Amygdala (tissue), 56 donors: ENCODE measurements around the gene CARS1.
"Not testable (repeated sequence)": the region's sequence is repeated elsewhere in the genome, so short reads cannot be mapped to it uniquely, and the experiment has no call there.

Experiments
- DNase-seq, 56 donors: peaks; one replicate each; lab custom pipeline; 2025; lab: John Stamatoyannopoulos, UW

Gene CARS1

DNA sequence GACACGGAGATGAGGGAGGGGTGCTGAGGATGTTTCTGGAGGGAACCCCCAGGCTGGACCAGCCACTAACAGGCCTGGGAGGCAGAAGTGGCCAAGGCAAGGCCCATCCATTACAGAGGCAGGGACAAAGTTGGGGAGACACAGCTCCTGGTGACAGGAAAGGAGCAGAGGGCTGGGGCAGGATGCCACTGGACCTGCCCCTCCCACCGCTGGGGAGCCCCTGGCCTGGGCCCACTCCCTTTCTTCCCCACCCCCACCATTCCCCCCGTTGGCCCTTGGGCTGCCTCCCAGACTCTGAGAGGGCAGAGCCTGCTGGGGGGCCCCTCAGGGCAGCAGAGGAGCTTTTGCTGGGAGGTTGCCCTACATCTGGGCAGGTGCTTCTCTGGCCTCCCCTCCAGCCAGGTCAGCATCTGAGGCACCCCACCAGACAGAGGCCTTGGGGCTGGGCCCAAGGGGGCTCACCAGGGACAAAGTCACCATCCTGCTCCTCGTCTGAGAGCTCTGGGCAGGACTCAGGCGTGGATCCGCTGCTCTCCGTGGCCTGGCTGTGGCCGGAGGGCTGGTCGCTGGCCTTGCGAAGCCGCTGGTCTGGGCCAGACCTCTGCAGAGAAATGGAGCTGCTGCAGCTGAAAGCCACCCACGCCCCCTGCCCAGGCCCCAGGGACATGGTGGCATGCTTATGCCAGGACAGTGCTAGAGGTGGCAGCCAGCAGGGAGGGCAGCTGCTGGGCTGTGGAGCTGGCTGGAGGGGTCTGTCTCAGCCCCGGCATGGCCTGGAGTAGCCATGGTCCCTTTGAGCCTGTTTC, 33.1 kb upstream of the CARS1 start:
- no peak for DNase-seq

DNA sequence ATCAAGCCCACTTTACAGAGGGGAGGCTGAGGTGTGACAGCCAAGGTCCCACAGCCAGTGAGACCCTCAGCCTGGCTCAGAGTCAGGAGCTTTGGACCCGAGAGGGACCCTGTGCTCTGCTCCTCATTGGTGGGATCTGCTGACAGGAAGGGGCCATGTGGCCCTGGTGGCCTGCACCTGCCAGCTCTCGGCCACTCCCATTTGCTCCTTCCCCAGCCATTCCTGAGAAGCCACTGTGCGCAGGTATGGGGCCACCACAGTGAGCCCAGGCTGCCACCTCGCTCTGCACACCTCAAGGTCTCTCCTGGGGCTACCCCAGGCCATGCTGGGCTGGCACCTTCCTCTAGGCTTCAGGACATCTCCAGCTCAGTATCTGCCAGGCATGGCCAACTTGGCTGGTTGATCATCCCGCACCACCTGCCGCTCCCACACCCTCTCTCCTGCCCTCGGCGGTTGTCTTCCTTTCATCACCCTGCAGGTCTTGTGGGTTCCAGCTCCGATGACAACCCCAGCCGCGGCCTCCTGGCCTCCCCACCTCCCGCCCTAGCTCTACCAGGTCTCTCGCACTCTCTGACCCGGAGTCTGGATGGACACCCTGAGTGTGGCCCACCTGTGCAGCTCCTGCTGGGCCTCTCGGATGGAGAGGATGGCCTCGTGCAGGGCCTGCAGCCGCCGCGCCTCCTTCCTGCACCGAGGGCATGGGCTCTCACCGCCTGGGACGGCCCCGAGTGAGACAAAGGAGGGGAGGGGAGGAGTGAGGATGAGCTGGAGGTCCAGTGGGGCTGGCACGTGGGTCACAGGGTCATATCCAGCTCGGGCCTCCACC, 32.2 kb upstream of the CARS1 start:
- DNase-seq, result no peak

DNA sequence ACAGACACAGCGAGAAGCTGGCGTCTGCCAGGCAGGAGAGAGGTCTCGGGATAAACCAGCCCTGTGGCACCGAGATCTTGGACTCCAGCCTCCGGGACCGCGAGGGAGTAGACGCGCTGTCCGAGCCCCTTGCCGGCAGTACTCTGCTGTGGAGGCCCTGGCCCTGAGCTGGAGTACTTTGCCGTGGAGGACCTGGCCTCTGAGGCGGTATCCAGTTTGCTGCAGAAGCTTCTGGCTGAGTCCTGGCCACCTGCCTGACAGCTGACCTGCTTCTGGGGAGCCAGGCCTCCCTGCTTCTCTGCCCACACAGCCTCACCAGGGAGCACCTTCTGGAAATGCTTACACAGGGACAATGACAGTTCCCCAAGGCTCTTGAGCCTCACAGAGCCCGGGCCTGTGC, 31.6 kb upstream of the CARS1 start:
- DNase-seq, result no peak

DNA sequence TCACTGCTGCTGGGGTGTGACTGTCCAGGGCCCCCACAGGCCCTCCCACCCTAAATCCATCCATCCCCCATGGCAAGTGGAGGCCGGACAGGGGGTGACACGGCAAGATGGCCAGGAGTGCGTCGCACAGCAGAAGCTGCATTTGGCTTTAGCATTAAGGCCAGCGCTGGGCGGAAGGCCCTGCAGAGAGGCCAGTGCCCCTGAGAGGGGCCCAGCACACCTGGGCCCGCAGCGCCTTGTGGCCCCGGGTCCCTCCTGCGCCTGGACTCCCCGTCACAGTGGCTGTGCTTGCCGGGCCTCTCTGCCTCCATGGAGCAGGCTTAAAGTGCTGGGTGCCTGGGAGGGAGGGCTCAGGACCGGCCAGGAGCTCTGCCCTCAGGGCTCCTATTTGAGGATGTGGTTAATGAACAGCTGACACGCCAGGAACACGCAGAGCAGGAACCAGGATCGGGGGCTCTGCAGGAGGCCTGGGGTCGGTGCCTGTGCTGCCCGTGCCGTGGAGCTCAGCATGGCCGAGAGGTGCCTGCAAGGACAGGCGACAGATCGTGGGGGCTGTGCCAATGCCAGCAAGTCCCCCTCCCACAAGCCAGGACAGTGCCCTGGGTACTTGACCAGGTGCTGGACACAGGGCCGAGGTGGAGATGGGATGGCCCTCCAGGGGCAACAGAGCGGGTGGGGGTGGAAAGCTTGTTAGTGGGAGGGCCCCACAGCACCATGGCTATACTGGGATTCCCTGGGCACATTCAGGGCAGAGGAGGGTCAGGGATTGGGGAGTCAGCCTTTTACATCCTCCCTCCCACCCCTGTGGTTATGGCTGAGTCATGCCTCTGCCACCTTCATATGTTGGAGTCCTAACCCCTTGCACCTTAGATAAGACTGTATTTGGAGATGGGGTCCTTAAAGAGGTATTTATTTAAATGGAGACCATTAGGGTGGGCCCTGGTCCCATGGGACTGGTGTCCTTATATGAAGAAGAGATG, 30.9 kb upstream of the CARS1 start:
- no peak for DNase-seq

DNA sequence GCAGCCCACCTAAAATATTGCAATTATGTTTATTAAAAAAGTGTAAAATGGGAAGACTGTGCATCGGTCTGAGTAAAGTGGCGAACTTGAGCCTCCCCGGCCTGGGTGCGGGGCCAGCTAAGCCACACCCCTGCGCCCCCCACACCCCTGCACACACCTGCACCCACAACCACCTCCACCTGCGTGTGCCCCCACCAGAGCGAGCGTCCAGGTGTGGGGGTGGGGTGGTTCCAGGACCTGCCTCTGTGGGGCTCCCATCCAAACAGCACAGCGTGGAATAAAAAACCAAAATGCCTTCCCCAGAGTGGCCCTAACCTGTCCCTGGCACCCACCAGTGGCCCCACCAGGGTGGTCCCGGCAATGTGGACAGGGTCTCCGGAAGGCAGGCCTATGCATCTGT, 30.1 kb upstream of the CARS1 start:
- DNase-seq, result no peak

DNA sequence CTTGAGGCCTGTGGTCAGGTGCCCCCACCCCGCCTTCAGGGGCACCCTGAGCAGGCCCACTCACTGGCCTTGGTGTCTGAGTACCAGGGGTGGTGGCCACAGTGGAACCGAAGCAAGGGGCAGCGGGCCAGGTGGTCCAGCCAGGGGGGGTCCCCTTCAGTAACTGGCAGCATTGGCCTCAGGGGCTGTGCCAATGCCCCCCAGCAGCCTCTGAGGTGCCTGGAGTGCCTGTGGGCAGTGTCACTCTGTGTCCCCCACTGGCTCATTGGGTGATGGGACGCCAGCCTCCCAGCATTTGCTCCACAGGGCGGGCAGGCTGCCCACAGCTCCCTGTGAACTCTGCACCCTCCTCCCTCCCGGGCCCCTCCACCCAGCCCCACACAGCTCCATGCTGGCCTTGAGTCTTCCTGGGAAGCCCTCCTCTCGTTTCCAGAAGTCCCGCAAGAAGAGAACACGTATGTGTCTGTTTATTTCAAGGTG, 29.5 kb upstream of the CARS1 start:
- DNase-seq, result no peak

DNA sequence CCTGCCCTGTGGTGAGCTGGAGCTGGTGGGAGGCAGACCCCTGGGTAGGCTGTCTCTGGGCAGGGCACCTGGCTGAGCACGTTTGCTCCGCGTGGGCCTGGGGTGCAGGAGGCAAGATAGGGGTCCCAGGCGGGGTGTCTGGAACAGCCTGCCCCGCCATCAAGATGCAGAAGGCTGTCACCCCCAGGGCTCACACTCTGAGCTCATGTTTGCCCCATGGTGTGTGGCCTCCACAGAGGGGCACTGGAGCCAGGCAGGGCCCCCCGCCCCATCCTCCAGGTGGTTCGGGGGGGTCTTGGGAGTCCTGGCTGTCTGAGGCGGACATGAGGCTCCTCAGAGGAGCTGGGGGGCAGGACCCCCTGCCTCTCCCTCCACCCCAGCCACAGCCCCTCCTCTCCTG, 28.9 kb upstream of the CARS1 start:
- no peak for DNase-seq

DNA sequence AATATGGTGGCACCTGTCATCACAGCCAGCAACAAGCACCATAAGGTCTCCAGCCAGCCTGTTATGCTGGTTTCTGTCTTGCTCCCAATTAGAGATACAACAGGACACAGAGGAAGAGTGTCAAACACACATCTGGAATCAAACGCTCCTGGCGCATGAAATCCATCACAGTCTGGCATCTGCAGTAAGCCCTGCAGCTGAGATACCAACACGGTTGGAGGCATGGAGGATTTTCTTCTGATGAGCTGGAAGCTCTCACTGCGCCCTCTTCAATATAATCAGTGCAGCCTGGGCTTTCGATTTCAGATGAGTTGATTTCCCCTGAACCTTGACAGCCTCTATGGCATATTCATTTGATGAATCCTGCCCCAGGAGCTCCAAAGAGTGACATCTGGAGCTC, 27.8 kb upstream of the CARS1 start:
- DNase-seq, result no peak

DNA sequence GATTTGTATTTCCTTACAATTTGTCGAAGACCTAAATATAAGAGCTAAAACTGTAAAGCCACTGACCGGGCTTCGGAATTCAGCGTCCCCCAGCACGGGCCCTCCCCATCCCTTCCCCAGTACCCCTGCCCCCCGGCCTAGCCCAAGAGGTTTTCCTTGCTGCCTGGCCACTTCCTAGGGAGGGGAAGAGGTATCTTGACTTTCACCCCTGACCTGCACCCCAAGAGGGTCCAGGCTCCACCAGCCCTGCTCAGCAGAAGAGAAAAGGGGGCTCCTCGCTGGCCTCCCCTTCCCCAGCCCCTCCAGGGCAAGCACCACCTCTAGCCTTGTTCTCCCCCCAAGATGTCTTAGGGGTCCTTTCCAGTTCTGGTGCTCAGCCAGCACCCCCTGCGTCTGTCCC, 26.1 kb upstream of the CARS1 start:
- DNase-seq, result no peak

DNA sequence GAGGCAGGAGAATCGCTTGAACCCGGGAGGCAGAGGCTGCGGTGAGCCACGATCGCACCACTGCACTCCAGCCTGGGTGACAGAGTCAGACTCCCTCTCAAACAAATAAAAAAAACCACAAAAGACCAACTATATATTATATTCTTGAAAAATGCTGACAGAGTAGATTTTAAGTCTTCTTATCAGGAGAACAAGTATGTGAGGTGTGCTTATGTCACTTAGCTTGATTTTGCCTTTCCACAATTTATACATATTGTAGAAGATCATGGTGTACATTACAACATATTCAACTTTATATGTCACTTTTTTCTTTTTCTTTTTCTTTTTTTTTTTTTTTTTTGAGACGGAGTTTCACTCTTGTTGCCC, 24.1 kb upstream of the CARS1 start:
- DNase-seq, result no peak

DNA sequence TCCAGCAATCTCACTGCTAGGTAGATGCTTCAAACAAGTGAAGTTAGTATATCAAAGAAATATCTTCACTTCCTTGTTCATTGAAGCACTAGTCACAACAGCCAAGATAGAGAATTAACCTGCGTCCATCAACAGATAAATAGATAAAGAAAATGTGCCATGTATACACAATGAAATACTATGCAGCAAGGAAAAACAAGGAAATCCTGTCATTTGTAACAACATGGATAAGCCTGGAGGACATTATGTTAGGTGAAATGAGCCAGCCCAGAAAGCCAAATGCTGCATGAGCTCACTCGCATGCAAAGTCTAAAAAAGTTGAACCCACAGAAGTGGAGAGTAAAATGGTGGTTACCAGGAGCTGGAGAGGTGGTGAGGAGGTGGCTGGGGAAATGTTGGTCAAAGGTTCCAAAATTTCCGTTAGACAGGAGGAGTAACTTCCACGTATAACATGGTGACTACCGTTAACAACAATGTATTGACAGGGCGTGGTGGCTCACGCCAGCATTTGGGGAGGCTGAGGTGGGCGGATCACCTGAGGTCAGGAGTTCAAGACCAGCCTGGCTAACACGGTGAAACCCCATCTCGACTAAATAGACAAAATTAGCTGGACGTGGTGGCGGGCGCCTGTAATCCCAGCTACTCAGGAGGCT, 23.6 kb upstream of the CARS1 start:
- DNase-seq, result no peak

DNA sequence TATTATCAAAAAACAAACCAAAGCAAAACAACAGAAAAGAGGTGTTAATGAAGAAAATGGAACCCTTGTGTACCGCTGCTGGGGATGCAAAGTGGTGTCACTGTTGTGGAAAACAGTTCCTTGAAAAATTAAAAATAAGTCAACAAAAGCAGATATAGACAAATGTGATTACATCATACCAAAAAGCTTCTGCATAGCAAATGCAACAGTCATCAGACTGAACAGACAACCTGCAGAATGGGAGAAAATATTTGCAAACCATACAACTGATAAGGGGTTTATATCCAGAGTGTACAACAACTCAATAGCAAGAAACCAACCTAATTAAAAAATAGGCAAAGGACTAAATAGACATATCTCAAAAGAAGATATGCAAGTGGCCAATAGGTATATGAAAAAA, 22.9 kb upstream of the CARS1 start:
- DNase-seq, result no peak

DNA sequence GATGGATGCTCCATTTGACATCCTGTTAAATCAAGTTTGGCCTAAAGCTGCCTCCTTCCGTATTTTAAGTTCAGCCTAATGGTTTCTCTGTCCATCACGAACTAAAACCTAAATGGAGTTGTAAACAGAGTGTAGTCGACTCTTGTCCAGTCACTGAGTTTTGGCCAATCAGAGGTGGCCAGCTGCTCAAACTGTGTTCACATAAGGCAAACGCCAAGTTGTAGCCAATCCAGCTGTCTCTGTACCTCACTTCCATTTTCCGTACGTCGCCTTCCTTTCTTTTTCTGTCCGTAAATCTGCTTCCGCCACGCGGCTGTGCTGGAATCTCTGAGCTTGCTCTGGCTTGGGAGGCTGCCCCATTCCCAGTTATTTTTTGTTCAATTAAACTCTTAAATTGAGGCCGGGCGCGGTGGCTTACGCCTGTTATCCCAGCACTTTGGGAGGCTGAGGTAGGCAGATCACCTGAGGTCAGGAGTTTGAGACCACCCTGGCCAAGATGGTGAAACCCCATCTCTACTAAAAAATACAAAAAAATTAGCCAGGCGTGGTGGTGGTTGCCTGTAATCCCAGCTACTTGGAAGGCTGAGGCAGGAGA, 20.7 kb upstream of the CARS1 start:
- no peak for DNase-seq

DNA sequence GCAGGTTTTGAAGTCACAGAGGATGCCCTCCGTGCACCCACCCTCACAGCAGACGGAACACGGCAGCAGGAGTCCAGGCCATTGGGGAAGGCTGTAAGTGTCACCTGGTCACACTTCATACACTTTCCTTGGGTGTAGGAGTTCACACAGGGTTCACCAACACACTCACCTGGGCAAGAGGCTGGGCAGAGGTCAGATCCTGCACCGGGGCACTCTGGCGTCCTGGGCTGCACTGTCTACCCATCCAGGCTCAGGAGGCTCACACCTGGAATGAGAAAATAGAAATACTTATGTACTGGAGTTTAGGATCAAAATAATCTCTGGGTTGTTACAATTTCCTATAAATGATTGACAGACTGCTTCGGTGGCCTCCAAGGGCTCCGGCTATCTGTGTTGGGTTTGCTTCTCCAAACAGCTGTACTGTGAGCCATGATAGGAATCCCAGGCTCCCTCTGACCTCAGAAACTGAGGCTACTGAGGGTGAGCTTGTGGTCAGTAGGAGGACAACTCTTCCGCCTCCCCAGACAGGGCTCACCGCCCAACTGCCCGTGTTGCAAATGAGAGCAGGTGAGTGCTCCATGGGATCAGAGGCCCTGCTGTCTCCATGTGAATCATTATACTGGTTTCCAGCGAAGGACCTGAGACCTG, 20.1 kb upstream of the CARS1 start:
- no peak for DNase-seq

DNA sequence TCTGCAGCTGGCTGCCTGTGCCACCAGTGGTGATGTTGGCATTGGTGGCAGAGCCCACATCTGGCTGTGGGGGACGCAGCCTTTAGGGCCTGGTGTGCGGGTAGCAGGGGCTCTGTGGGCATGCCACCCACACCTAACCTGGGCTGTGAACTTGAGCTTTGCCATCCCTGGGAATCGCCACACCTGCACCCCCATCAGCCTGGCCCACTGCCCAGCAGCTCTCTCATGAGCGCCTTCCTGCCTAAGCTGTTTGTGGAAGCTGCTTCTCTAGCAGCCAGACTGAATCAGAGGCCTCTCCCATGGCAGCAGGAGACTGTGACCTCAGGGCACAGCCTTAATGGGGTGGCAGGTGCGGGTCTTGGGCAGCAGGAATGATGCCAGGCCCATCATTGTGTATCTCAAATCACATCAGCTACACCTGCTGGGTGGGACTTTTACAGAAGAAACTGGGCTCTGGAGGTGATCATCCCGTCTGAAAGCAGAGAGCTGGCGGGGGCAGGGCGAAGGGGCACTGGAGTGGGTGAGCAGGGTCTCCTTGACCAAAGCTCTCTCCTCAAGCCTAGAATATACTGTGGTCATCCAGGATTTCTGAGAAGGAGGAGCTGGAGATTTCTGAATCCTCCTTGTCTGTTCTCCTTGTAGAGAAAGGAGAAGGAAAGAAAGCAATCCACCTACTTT, 17.8 kb upstream of the CARS1 start:
- DNase-seq, result no peak

DNA sequence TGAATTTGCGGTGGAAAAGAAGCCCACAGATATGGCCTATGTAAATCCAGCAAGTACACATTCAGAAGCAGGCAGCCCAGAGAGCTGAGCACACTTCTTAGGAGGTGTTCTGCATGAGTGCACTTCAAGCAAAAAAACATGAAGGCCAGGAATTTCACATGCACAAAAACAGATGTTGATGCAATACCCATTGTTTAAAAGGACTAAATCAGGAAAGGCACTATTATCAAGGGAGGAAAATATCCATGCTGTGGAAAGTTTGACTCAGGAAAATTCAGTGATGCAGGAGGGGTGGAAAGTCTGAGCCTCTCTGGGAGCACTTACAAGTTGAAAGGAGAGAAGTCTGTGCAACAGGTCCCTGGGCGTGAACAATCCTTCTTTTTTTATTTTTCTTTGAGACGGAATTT, 15.8 kb upstream of the CARS1 start:
- DNase-seq, result no peak

DNA sequence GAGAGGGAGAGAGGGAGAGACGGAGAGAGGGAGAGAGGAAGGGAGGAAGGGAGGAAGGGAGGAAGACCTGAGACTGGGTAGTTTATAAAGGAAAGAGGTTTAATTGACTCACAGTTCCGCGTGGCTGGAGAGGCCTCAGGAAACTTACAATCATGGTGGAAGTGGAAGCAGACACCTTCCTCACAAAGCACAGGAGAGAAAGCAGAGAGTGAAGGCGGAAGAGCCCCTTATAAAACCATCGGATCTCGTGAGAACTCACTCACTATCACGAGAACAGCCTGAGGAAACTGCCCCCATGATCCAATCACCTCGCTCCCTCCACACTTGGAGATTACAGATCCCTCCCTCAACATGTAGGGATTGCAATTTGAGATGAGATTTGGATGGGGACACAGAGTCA, 12.2 kb upstream of the CARS1 start:
- no peak for DNase-seq

DNA sequence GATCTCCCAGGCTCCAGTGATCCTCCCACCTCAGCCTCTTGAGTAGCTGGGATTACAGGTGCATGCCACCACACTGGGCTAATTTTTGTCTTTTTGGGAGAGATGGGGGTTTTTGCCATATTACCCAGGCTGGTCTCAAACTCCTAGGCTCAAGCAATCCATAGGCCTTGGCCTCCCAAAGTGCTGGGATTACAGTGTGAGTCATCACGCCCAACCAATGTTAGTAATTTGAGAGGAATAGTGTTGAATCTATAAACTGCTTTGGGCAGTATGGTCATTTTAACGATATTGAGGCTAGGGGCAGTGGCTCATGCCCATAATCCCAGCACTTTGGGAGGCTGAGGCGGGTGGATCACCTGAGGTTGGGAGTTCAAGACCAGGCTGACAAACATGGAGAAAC, 9.1 kb upstream of the CARS1 start:
- DNase-seq, result not testable (repeated sequence)

DNA sequence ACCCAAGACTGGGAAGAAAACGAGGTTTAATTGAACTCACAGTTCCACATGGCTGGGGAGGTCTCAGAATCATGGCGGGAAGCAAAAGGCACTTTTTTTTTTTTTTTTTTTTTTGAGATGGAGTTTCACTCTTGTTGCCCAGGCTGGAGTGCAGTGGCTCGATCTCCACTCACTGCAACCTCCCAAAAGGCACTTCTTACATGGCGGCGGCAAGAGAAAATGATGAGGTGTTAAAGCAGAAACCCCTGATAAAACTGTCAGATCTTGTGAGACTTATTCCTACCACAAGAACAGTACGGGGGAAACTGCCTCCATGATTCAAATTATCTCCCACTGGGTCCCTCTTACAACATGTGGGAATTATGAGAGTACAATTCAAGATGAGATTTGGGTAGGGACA, 7.5 kb upstream of the CARS1 start:
- not testable (repeated sequence) for DNase-seq
